ENCODE data around the gene ABCC3.

The ABCC3 gene

GRCh38 chr17:50684288-50684611, 49.6 kb downstream of the ABCC3 start:
- no peak for DNase-seq (ENCODE audit: low read depth in 2 of 2)

GRCh38 chr17:50684612-50685333, 50.1 kb downstream of the ABCC3 start:
- no peak for DNase-seq (ENCODE audit: low read depth in 2 of 2)

- DNase-seq (ENCODE audit: low read depth in 2 of 2): no peak
These were observed 50.6 kb downstream of the ABCC3 start for GRCh38 chr17:50685334-50685665.

GRCh38 chr17:50685691-50686493, 51.2 kb downstream of the ABCC3 start:
- DNase-seq (ENCODE audit: low read depth in 2 of 2): no peak

- DNase-seq (ENCODE audit: low read depth in 2 of 2): no peak
These were observed 52.0 kb downstream of the ABCC3 start for GRCh38 chr17:50686494-50687199.

- no peak for DNase-seq (ENCODE audit: low read depth in 2 of 2)
These were observed 52.8 kb downstream of the ABCC3 start for GRCh38 chr17:50687200-50688066.

GRCh38 chr17:50688245-50688644, 53.6 kb downstream of the ABCC3 start:
- DNase-seq (ENCODE audit: low read depth in 2 of 2): no peak

- DNase-seq (ENCODE audit: low read depth in 2 of 2): no peak
These were observed 54.6 kb downstream of the ABCC3 start for GRCh38 chr17:50689251-50689650.

GRCh38 chr17:50689956-50690886, 55.5 kb downstream of the ABCC3 start:
- DNase-seq (ENCODE audit: low read depth in 2 of 2): no peak

- no peak for DNase-seq (ENCODE audit: low read depth in 2 of 2)
These were observed 56.3 kb downstream of the ABCC3 start for GRCh38 chr17:50690887-50691549.

- no peak for DNase-seq (ENCODE audit: low read depth in 2 of 2)
These were observed 57.1 kb downstream of the ABCC3 start for GRCh38 chr17:50691550-50692447.

- no peak for DNase-seq (ENCODE audit: low read depth in 2 of 2)
These were observed 57.9 kb downstream of the ABCC3 start for GRCh38 chr17:50692448-50693035.

GRCh38 chr17:50693036-50693682, 58.5 kb downstream of the ABCC3 start:
- no peak for DNase-seq (ENCODE audit: low read depth in 2 of 2)

GRCh38 chr17:50696365-50696879, 61.7 kb downstream of the ABCC3 start:
- DNase-seq (ENCODE audit: low read depth in 2 of 2): no peak

- no peak for DNase-seq (ENCODE audit: low read depth in 2 of 2)
These were observed 62.4 kb downstream of the ABCC3 start for GRCh38 chr17:50697062-50697461.

- no peak for DNase-seq (ENCODE audit: low read depth in 2 of 2)
These were observed 63.1 kb downstream of the ABCC3 start for GRCh38 chr17:50697663-50698272.

- DNase-seq (ENCODE audit: low read depth in 2 of 2): no peak
These were observed 64.7 kb downstream of the ABCC3 start for GRCh38 chr17:50699410-50699809.

GRCh38 chr17:50703162-50703561, 68.5 kb downstream of the ABCC3 start:
- no peak for DNase-seq (ENCODE audit: low read depth in 2 of 2)
